A673 (cell line): ENCODE measurements around the gene ADGRL4. TPM values are rescaled to one million over a fixed set of nuclear protein-coding genes. Genes with fewer than 3 reads are reported as not detected.
A peak's percentile ranks its signal among the peaks of the same experiment; 100 is the strongest.

Experiments used
- BruUV-seq: library from RNA; stranded (reverse); fragments of 400-500 nt; replicated peaks from 2 replicates; lab custom pipeline; 2021; lab: Mats Ljungman, UMichigan
- CTCF ChIA-PET: fragments of 300-600 bp; sonication (Branson Sonifier 250); formaldehyde crosslinking; loops from one replicate; lab custom pipeline; 2022; ENCODE audit warnings: antibody characterized with exemption; lab: Charles Lee
- POLR2A ChIA-PET: fragments of 300-600 bp; sonication (Branson Sonifier 250); formaldehyde crosslinking; loops from one replicate; lab custom pipeline; 2022; ENCODE audit warnings: antibody characterized with exemption; ENCODE audit not compliant: low non-redundant PET; lab: Charles Lee
- DNase-seq: peaks from one replicate; pipeline ENCODE4 v3.0.0-alpha.2; 2015; ENCODE audit warnings: low spot score
- H3K27ac ChIP-seq: fragments of 200-600 bp; sonication (generic); 2 replicates; pipeline ENCODE4 v1.5.1; 2016; ENCODE audit warnings: mixed run types, low read depth, mild to moderate bottlenecking, mixed read lengths, antibody characterized with exemption, low read length; ENCODE audit not compliant: poor library complexity, severe bottlenecking
- H3K27me3 ChIP-seq: fragments of 200-600 bp; sonication (generic); replicated peaks from 2 replicates; pipeline ENCODE4 v1.6.1; 2017; ENCODE audit warnings: mixed run types, low read depth, mild to moderate bottlenecking, mixed read lengths, antibody characterized with exemption, low read length; ENCODE audit not compliant: insufficient read depth, poor library complexity
- H3K36me3 ChIP-seq: fragments of 200-600 bp; sonication (generic); 2 replicates; pipeline ENCODE4 v1.6.1; 2016; ENCODE audit warnings: mixed run types, mild to moderate bottlenecking, mixed read lengths, antibody characterized with exemption, low read length; ENCODE audit not compliant: insufficient read depth, poor library complexity, severe bottlenecking
- H3K4me1 ChIP-seq: fragments of 200-600 bp; sonication (generic); 2 replicates; pipeline ENCODE4 v1.6.1; 2017; ENCODE audit warnings: mixed run types, mild to moderate bottlenecking, mixed read lengths, antibody characterized with exemption, low read length; ENCODE audit not compliant: insufficient read depth, poor library complexity, severe bottlenecking
- H3K4me3 ChIP-seq: fragments of 200-600 bp; sonication (generic); 2 replicates; pipeline ENCODE4 v1.5.1; 2016; ENCODE audit warnings: low read depth, mixed run types, mild to moderate bottlenecking, mixed read lengths, low read length; ENCODE audit not compliant: poor library complexity, severe bottlenecking
- H3K9me3 ChIP-seq: fragments of 200-600 bp; sonication (generic); 2 replicates; pipeline ENCODE4 v1.6.1; 2016; ENCODE audit warnings: mixed run types, low read depth, mild to moderate bottlenecking, mixed read lengths, antibody characterized with exemption, low read length; ENCODE audit not compliant: poor library complexity, severe bottlenecking
- CTCF ChIP-seq: fragments of 300-800, 200-600 bp; sonication (generic); conservative IDR thresholded peaks from 2 replicates; pipeline ENCODE4 v1.5.1; 2017; ENCODE audit warnings: low read depth, mild to moderate bottlenecking, antibody characterized with exemption, low read length, moderate library complexity, mixed read lengths
- EZH2 ChIP-seq: fragments of 200-600 bp; sonication (generic); IDR thresholded peaks from 2 replicates; pipeline ENCODE4 v1.6.1; 2017; ENCODE audit warnings: borderline replicate concordance, low read depth, mild to moderate bottlenecking, mixed read lengths, antibody characterized with exemption, low read length; ENCODE audit not compliant: poor library complexity, severe bottlenecking
- intact Hi-C: fragments of 100-400 bp; cut with micrococcal nuclease; formaldehyde crosslinking; loops from one replicate; pipeline ENCODE4 v1.10.0; 2022; ENCODE audit not compliant: unreplicated experiment
- total RNA-seq: library from RNA; stranded (reverse); gene quantifications from 2 replicates; pipeline ENCODE4 v1.2.3, GENCODE V29; 2021

Gene ADGRL4
- total RNA-seq, 1 experiment from 2014 or later: not detected

GRCh38 chr1:79044974-79045650 lies 38.6 kb upstream of the ADGRL4 start:
- DNase-seq: peak; percentile 35
- intact Hi-C loops: loop anchor here (10.0 kb wide), 2 partner anchors 60 to 190 kb away; no protein-coding TSS in a partner anchor
- CTCF ChIA-PET: no interaction called here

GRCh38 chr1:79043506-79043905 lies 37.0 kb upstream of the ADGRL4 start:
- ChIA-PET POLR2A (no interaction called here), CTCF (no interaction called here)
- intact Hi-C loops: loop anchor here (10.0 kb wide), 2 partner anchors 61 to 189 kb away; no protein-coding TSS in a partner anchor
- Histone ChIP-seq H3K4me3 (no peak overlapping the region), H3K27me3 (no peaks in the 10 kb centered on the region), H3K9me3 (no peaks in the 10 kb centered on the region), H3K27ac (no peak overlapping the region), H3K36me3 (no peaks in the 10 kb centered on the region), H3K4me1 (peaks cover 19% of the 10 kb centered on the region)
- DNase-seq: peak; percentile 14
- no peak for TF ChIP-seq CTCF
- TF ChIP-seq EZH2: no peak
- no TSS peak for BruUV-seq

More at GRCh38 chr1:79044974-79045650, 38.6 kb upstream of the ADGRL4 start:
- TF ChIP-seq CTCF: peak; percentile 52
- TF ChIP-seq EZH2: no peak
- POLR2A ChIA-PET: no interaction called here
- Histone ChIP-seq H3K27me3 (no peaks in the 10 kb centered on the region), H3K27ac (no peak overlapping the region), H3K9me3 (no peaks in the 10 kb centered on the region), H3K36me3 (no peaks in the 10 kb centered on the region), H3K4me1 (peaks cover 19% of the 10 kb centered on the region), H3K4me3 (no peak overlapping the region)
- no TSS peak for BruUV-seq

GRCh38 chr1:79042539-79042938 lies 36.0 kb upstream of the ADGRL4 start:
- TF ChIP-seq CTCF (no peak), EZH2 (no peak)
- intact Hi-C loops: loop anchor here (10.0 kb wide), 2 partner anchors 62 to 188 kb away; no protein-coding TSS in a partner anchor
- no peaks in the 10 kb centered on the region for H3K27me3 ChIP-seq
- POLR2A ChIA-PET: interaction anchor here (0.6 kb wide), 1 partner anchor 202 kb away, joined by 3 read pairs; no protein-coding TSS in a partner anchor
- CTCF ChIA-PET: no interaction called here
- H3K9me3 ChIP-seq: peaks cover 1% of the 10 kb centered on the region
- no peak overlapping the region for H3K27ac ChIP-seq
- no peaks in the 10 kb centered on the region for H3K36me3 ChIP-seq
- no peak overlapping the region for H3K4me3 ChIP-seq
- DNase-seq: peak; percentile 17
- peaks cover 19% of the 10 kb centered on the region for H3K4me1 ChIP-seq
- BruUV-seq: no TSS peak
